ENCODE results near the gene DPY30.

DNA sequence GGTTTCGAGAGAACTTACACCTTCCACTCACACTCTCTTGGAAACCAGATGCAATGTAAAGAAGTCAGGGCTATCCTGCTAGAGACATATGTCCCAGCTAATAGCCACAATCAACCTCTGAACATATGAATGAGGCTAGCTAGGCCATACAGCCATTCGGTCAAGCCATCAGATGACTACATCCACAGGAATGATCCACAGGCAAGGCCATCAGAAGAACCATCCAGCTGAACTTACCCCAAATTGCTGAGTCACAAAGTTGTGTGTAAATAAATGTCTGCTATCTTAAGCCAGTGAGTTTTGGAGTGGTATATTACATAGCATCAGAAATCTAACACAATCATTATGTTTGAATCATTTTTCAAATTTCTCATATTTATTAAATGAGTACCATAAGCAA is 18.5 kb upstream of the DPY30 start:
- TF ChIP-seq, protein P1, sequence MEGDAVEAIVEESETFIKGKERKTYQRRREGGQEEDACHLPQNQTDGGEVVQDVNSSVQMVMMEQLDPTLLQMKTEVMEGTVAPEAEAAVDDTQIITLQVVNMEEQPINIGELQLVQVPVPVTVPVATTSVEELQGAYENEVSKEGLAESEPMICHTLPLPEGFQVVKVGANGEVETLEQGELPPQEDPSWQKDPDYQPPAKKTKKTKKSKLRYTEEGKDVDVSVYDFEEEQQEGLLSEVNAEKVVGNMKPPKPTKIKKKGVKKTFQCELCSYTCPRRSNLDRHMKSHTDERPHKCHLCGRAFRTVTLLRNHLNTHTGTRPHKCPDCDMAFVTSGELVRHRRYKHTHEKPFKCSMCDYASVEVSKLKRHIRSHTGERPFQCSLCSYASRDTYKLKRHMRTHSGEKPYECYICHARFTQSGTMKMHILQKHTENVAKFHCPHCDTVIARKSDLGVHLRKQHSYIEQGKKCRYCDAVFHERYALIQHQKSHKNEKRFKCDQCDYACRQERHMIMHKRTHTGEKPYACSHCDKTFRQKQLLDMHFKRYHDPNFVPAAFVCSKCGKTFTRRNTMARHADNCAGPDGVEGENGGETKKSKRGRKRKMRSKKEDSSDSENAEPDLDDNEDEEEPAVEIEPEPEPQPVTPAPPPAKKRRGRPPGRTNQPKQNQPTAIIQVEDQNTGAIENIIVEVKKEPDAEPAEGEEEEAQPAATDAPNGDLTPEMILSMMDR (conservative IDR thresholded peaks at IDR 0.05): no peak
- TF ChIP-seq ZFX (IDR thresholded peaks at IDR 0.05): no peak
